Heart left ventricle (tissue), 16 donors: Measurements from ENCODE around the gene TANGO6. TPM values are rescaled to one million over a fixed set of nuclear protein-coding genes. Genes with fewer than 3 reads are reported as not detected.
"Not testable (repeated sequence)": the region's sequence is repeated elsewhere in the genome, so short reads cannot be mapped to it uniquely, and the experiment has no call there.

Source experiments
- ATAC-seq, 4 donors: fragments of 200-7000 bp; cut with Tn5 transposase; one replicate each; pipeline ENCODE4 v1.9.1; 2020 to 2022; ENCODE audit warnings: moderate library complexity in 4 of 4, mild to moderate bottlenecking in 3 of 4, moderate number of reproducible peaks in 1 of 4
- DNase-seq, 5 donors: peaks; one replicate each; pipeline ENCODE4 v3.0.0-alpha.2; 2020
- H3K27ac ChIP-seq, 12 donors: fragments of 200-600 bp; sonication (generic) in 4 of 12; one replicate each; pipeline versions ENCODE4 v1.5.0 to v1.8.0; 2016 to 2022; ENCODE audit warnings: mild to moderate bottlenecking in 2 of 12
- H3K27me3 ChIP-seq, 9 donors: fragments of 200-600 bp; sonication (generic) in 2 of 9; one replicate each; pipeline versions ENCODE4 v1.5.1 to v1.8.0; 2016 to 2022; ENCODE audit warnings: mild to moderate bottlenecking in 3 of 9
- H3K36me3 ChIP-seq, 9 donors: fragments of 200-600 bp; sonication (generic) in 2 of 9; one replicate each; pipeline versions ENCODE4 v1.5.0 to v1.8.0; 2018 to 2022; ENCODE audit warnings: mild to moderate bottlenecking in 2 of 9
- H3K4me1 ChIP-seq, 12 donors: fragments of 200-600 bp; sonication (generic) in 4 of 12; one replicate each; pipeline versions ENCODE4 v1.5.0 to v1.8.0; 2016 to 2022; ENCODE audit warnings: mild to moderate bottlenecking in 3 of 12
- H3K4me3 ChIP-seq, 12 donors: fragments of 200-600 bp; sonication (generic) in 4 of 12; one replicate each; pipeline versions ENCODE4 v1.5.0 to v1.8.0; 2017 to 2022; ENCODE audit warnings: mild to moderate bottlenecking in 9 of 12, moderate library complexity in 4 of 12
- H3K9me3 ChIP-seq, 12 donors: fragments of 200-600 bp; sonication (generic) in 4 of 12; one replicate each; pipeline versions ENCODE4 v1.5.0 to v1.8.0; 2016 to 2022; ENCODE audit warnings: mild to moderate bottlenecking in 1 of 12
- POLR2A ChIP-seq, 2 donors: fragments of 450-650 bp; IDR thresholded peaks; one replicate each; pipeline ENCODE4 v1.6.1; 2017; ENCODE audit warnings: antibody characterized with exemption in 2 of 2, mild to moderate bottlenecking in 2 of 2, moderate library complexity in 2 of 2
- WGBS, 4 donors: extraction: QIAGEN DNeasy Blood & Tissue Kit in 2 of 4; methylation state at CpG; one replicate each; pipeline versions ENCODE4 v1.1.5 to v1.1.7; 2013 to 2018; 5-methylcytosine and 5-hydroxymethylcytosine counted together
- intact Hi-C, 10 donors: fragments of 100-400 bp; cut with DNase I; formaldehyde crosslinking; loops; one replicate each; pipeline versions ENCODE4 v1.11.1 to v1.14.2; 2022
- polyA plus RNA-seq, 2 donors: library from polyadenylated mRNA; stranded (reverse); fragments of 200-250 nt; gene quantifications; one replicate each; pipeline ENCODE4 v1.2.3, GENCODE V29; 2013
- total RNA-seq, 9 donors: library from RNA; depleted of rRNA in 2 of 9; stranded (reverse); fragments of >200 nt in 2 of 9; fragmentation: NEBNext Ultra II Directional in 3 of 9; extraction: Animal tissue kit (Norgen Biotek cat#: 25700) in 3 of 9; gene quantifications; one replicate each; pipeline versions ENCODE4 v1.1.0 to v1.2.4, GENCODE V29; 2016 to 2023
- TF ChIP-seq, protein P1 (sequence below), 12 donors: fragments of 200-600 bp; sonication (generic) in 4 of 12; IDR thresholded peaks; one replicate each; pipeline versions ENCODE4 v1.5.0 to v1.8.0; 2018 to 2022; ENCODE audit warnings: antibody characterized with exemption in 12 of 12, mild to moderate bottlenecking in 5 of 12
- donor health status: ischemic (EF 13 %, LVEDD 7.1; RV severe dilation, severe dysfunction).
- donor health status: healthy with polysubstance abuse.
- donor health status: DM: no; HTN: yes; CAD: no.
- donor health status: DM: no; HTN: no; CAD: no.
- donor health status: ischemic (EF 25% LVEDD 6.9; RV normal size, moderate dysfunction).
- donor health status: ischemic (EF 25% LVEDD 5.7; RV mildly dilated, moderate dysfunction).
- donor health status: healthy.
- donor health status: DM: yes; HTN: yes; CAD: no.
- donor health status: ischemic (EF 35%, LVEDD 5.7; RV mildly dilated, moderate dysfunction).
- donor health status: nonischemic (EF 11% LVEDD 7.7; RV severe dilation, severe dysfunction).
- donor health status: DM: yes; HTN: yes; CAD: no.
- donor health status: PGD.
- donor health status: ischemic (EF 29% LVEDD 5.4; RV normal size, mild dysfunction).
- donor health status: nonischemic (EF 23%, LVEDD 6.1; RV moderate dilation, normal function).

TANGO6 gene
- total and polyA plus RNA-seq, 11 donors = 1.8 to 14.1 (median 8.8) TPM

GRCh38 chr16:69048328-69049120 is 205.2 kb downstream of the TANGO6 start:
- H3K27me3 ChIP-seq = no peaks in the 10 kb centered on the region
- H3K9me3 ChIP-seq = no peaks in the 10 kb centered on the region
- ATAC-seq = no peak
- no peak for DNase-seq
- H3K27ac ChIP-seq = no peak overlapping the region
- intact Hi-C loops = no loop called here
- no peaks in the 10 kb centered on the region for H3K4me1 ChIP-seq
- peaks cover 0 to 4% (median 0%) of the 10 kb centered on the region in 9 donors for H3K36me3 ChIP-seq
- WGBS, 4 donors = 93 to 99% (median 94%) methylated on average over 4 of the region's 4 CpGs
- TF ChIP-seq, protein P1, sequence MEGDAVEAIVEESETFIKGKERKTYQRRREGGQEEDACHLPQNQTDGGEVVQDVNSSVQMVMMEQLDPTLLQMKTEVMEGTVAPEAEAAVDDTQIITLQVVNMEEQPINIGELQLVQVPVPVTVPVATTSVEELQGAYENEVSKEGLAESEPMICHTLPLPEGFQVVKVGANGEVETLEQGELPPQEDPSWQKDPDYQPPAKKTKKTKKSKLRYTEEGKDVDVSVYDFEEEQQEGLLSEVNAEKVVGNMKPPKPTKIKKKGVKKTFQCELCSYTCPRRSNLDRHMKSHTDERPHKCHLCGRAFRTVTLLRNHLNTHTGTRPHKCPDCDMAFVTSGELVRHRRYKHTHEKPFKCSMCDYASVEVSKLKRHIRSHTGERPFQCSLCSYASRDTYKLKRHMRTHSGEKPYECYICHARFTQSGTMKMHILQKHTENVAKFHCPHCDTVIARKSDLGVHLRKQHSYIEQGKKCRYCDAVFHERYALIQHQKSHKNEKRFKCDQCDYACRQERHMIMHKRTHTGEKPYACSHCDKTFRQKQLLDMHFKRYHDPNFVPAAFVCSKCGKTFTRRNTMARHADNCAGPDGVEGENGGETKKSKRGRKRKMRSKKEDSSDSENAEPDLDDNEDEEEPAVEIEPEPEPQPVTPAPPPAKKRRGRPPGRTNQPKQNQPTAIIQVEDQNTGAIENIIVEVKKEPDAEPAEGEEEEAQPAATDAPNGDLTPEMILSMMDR (IDR thresholded peaks at IDR 0.05) = no peak
- no peak for TF ChIP-seq POLR2A (IDR thresholded peaks at IDR 0.05)
- no peak overlapping the region for H3K4me3 ChIP-seq

DNA sequence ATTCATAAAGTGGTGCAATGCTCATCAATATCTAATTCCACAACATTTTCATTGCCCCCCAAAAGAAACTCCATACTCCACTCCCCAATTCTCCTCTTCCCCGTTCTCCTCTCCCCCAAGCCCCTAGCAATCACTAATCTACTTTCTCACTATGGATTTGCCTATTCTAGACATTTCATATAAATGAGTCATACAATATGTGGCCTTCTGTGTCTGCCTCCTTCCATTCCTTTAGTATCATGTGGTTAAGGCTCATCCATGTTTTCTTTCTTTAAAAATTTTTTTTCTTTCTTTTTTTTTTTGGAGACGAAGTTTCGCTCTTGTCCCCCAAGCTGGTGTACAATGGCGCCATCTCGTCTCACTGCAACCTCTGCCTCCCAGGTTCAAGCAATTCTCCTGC is 205.8 kb downstream of the TANGO6 start:
- Histone ChIP-seq H3K9me3 (no peaks in the 10 kb centered on the region), H3K27me3 (no peaks in the 10 kb centered on the region), H3K27ac (no peak overlapping the region), H3K36me3 (no peaks in the 10 kb centered on the region), H3K4me1 (no peaks in the 10 kb centered on the region), H3K4me3 (no peak overlapping the region)
- no peak for TF ChIP-seq POLR2A (IDR thresholded peaks at IDR 0.05)
- TF ChIP-seq, protein P1 (IDR thresholded peaks at IDR 0.05) = no peak
- intact Hi-C loops = no loop called here
- no peak for DNase-seq
- WGBS, 4 donors = 92 to 95% (median 94%) methylated on average over 5 of the region's 5 CpGs
- ATAC-seq = no peak

GRCh38 chr16:69049603-69050375 is 206.5 kb downstream of the TANGO6 start:
- DNase-seq (no peak), ATAC-seq (no peak)
- intact Hi-C loops = no loop called here
- H3K27me3 ChIP-seq = no peaks in the 10 kb centered on the region
- no peak overlapping the region for H3K27ac ChIP-seq
- H3K4me1 ChIP-seq = no peaks in the 10 kb centered on the region
- WGBS, 4 donors = 93 to 97% (median 95%) methylated on average over 5 of the region's 5 CpGs
- no peak for TF ChIP-seq POLR2A (IDR thresholded peaks at IDR 0.05)
- TF ChIP-seq, protein P1 (IDR thresholded peaks at IDR 0.05) = no peak
- H3K9me3 ChIP-seq = no peaks in the 10 kb centered on the region
- H3K36me3 ChIP-seq = no peaks in the 10 kb centered on the region
- no peak overlapping the region for H3K4me3 ChIP-seq

GRCh38 chr16:69051517-69051830 is 208.1 kb downstream of the TANGO6 start:
- H3K4me3 ChIP-seq, intact Hi-C loops, H3K4me1 ChIP-seq, H3K36me3 ChIP-seq, H3K27ac ChIP-seq, H3K27me3 ChIP-seq, DNase-seq, H3K9me3 ChIP-seq, ATAC-seq: not testable (repeated sequence)
- WGBS, 4 donors = 96 to 99% (median 97%) methylated on average over 3 of the region's 3 CpGs
